ENCODE data around the gene SRSF7.
"Not testable (repeated sequence)": the region's sequence is repeated elsewhere in the genome, so short reads cannot be mapped to it uniquely, and the experiment has no call there.

DNA sequence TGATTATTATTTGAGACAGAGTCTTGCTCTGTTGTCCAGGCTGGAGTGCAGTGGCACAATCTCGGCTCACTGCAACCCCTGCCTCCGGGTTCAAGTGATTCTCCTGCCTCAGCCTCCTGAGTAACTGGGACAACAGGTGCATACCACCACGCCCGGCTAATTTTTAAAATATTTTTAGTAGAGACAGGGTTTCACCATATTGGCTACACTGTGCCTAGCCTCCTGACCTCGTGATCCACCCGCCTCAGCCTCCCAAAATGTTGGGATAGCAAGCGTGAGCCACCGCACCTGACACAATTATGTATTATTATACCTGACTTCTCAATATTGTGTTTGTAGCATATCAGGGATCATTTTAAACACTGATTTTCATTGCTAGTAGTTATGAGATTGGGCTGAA, 41.2 kb upstream of the SRSF7 start:
- TF ChIP-seq, protein P1, sequence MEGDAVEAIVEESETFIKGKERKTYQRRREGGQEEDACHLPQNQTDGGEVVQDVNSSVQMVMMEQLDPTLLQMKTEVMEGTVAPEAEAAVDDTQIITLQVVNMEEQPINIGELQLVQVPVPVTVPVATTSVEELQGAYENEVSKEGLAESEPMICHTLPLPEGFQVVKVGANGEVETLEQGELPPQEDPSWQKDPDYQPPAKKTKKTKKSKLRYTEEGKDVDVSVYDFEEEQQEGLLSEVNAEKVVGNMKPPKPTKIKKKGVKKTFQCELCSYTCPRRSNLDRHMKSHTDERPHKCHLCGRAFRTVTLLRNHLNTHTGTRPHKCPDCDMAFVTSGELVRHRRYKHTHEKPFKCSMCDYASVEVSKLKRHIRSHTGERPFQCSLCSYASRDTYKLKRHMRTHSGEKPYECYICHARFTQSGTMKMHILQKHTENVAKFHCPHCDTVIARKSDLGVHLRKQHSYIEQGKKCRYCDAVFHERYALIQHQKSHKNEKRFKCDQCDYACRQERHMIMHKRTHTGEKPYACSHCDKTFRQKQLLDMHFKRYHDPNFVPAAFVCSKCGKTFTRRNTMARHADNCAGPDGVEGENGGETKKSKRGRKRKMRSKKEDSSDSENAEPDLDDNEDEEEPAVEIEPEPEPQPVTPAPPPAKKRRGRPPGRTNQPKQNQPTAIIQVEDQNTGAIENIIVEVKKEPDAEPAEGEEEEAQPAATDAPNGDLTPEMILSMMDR (IDR thresholded peaks at IDR 0.05; ENCODE audit: low read depth, low read length, poor library complexity, severe bottlenecking) = not testable (repeated sequence)
- not testable (repeated sequence) for TF ChIP-seq EZH2phosphoT487 (IDR thresholded peaks at IDR 0.05; ENCODE audit: borderline replicate concordance, low read length)

Data from DOHH2 (cell line).